Measurements from ENCODE around the gene REEP3. TPM values are rescaled to one million over a fixed set of nuclear protein-coding genes. Genes with fewer than 3 reads are reported as not detected.

The REEP3 gene
- total RNA-seq, 2 donors from 2014 or later, result 44.8 to 56.4 TPM

GRCh38 chr10:63671317-63671937 lies 150.2 kb downstream of the REEP3 start:
- DNase-seq (no peak), ATAC-seq (no peak)
- intact Hi-C loops (cut with DNase I, micrococcal nuclease), result no loop called here

GRCh38 chr10:63672491-63672890 lies 151.3 kb downstream of the REEP3 start:
- ATAC-seq (no peak), DNase-seq (no peak)
- intact Hi-C loops (cut with DNase I, micrococcal nuclease), result no loop called here

GRCh38 chr10:63673246-63673645 lies 152.0 kb downstream of the REEP3 start:
- ATAC-seq (no peak), DNase-seq (no peak)
- intact Hi-C loops (cut with DNase I, micrococcal nuclease), result no loop called here

GRCh38 chr10:63673846-63674245 lies 152.6 kb downstream of the REEP3 start:
- ATAC-seq (no peak), DNase-seq (no peak)
- intact Hi-C loops (cut with DNase I, micrococcal nuclease), result no loop called here

Other genes starting within 250 kb of the REEP3 start
- gene JMJD1C, start 55.4 kb upstream of the REEP3 start, total RNA-seq, result 10 to 100 TPM; 56.1 to 75.0 TPM